HG03378 (cell line): ENCODE data around the gene SMARCC1.

Experiments
- ATAC-seq: cut with Tn5 transposase; IDR thresholded peaks from one replicate; pipeline ENCODE4 v1.9.1; 2021; ENCODE audit warnings: mild to moderate bottlenecking, moderate library complexity; ENCODE audit not compliant: unreplicated experiment

SMARCC1 gene

DNA sequence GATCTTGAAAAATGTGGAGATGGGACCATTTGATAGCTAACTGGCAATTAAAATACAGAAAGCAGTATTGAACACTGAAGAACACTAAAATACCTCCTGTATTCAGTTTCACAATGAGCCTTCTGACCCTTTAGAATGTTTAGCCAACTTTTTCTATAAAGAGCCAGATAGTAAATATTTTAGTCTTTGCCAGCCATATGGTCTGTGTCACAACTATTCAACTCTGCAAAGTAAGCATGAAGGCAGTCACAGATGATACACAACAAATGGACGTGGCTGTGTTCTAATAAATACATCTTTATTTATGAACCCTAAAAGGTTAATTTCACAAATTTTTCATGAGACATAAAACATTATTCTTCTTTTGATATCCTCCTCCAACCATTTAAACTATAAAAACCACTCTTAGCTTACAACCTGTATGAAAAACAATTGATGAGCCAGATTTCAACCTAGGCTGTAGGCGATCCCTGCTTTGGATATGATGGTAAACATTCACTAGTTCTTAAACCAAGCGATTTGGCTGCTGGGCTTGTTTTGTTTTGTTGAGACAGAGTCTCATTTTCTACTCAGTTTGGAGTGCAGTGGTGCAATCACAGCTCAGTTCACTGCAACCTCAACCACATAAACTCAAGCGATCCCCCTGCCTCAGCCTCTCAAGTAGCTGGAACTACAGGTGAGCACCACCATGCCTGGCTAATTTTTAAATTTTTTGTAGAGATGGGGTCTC is 189.5 kb downstream of the SMARCC1 start:
- ATAC-seq, result no peak

DNA sequence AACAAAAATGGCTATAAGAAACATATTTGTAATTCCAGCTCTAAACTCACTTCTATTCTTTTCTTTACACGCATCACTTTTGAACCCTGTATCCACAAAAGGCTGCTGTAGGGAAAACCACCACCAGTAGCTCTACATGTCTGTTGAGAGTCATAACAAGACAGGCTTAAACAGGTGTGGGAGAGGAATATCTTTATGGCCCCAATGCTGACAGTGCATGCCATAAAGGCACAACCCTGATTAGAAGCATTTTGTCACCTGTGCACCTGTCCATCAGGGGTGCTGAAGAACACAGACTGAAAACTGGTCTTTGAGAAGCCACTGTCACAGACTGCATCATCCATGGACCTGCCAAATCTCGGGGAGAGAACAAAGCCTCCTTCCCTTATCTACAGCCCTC is 191.5 kb downstream of the SMARCC1 start:
- ATAC-seq, result no peak

DNA sequence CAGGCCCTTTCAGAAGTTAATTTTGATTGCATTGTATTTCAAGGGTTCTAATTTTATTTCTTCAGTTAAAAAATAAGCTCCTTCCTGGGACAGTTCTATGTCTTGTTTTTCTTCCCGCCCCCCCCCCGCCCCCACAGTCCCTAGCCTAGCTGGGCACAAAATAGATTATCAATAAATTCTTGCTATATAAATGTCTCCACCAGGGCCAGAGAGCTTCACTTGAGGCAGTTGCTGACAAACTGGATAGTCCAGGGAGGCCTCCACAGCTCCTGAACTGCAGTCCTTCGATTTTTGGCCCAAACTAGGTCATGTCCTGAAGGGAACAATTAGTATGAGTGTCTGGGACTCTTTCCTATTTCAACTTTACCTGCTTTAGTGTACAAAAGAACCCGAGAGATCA is 193.1 kb downstream of the SMARCC1 start:
- ATAC-seq, result no peak

DNA sequence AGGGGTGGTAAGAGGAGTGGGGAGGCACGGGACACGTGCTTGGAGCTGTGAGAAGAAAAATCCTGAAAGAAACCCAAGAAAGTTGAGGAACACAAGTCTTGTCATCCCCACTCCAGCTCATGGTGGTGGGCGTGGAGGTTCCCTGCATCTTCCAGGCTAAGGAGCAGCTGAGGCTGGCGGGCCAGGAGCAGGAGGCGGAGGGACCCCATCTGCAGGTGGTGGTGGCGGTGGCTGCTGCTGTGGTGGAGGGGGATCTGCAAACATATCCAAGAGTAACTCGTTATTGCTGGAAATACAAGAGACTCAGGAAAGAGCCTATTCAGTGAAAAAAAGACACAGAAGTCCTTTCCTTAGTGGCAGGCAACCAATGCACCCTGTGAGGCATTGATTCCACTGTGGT is 193.6 kb downstream of the SMARCC1 start:
- ATAC-seq, result no peak

DNA sequence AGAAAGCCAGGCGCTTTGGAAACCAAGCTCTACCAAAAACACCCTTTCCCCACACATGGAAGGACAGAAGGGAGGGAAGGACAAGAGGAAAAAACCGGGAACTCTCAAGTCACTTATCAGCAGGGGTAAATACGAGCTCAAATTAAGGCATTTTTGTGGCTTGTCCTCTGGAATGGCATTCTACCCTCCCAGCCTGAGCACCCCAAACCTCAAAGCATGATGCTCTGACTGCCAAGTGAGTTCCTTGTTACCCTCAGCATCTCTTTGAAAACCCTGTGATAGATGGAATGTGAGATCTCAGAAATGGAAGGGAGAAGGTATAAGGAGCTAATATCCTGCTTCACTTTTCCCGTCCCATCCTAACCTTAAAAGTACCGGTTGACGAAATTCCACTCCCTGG is 194.9 kb downstream of the SMARCC1 start:
- no peak for ATAC-seq

DNA sequence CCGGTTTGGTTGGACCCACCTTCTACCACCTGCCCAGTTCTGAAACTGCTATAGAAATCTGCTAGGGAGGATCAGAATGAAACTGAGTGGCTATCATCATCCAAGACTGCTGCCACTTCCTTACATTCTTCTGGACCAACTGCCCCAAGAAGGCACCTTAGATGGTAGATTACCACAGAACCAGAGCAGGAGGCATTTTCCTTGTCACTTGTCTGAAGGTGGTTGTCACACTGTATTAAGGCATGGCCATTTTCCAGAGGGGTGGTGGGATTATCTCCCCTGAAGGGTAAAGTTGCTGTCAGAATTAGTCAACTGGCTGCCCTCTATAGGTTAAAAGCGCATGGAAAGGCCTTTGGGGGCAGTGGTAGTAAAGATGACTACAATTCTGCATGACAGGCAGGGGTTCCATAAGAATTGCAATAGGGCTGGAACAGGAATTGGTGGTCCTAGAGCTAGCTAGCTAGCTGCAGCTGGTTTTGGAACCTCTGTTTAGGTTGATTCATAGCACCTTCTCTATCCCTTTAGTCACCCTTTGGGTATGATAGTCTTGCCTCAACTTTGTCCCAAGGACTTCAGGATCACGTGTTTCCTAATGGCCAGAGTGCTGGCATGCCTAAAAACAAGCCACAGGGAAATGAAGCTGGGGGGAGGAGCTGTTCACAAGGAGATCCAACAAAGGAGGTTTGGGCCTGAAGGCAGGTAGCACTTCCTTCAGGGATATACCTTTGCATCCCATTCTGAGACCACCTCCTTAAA is 198.2 kb downstream of the SMARCC1 start:
- ATAC-seq, result no peak

DNA sequence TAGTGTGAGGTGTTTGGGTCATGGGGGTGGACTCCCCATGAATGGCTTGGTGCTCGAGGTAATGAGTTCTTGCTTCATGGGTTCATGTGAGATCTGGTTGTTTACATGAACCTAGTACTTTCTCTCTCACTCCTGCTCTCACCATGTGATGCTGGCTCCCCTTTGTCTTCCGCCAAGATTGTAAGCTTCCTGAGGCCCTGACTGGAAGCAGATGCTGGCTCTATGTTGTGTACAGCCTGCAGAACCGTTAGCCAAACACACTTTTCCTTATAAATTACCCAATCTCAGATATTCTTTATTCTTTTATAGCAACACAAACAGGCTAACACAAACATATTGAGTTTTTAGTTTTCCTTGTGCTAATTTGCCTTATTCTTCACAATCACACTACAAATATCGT is 199.9 kb downstream of the SMARCC1 start:
- no peak for ATAC-seq

DNA sequence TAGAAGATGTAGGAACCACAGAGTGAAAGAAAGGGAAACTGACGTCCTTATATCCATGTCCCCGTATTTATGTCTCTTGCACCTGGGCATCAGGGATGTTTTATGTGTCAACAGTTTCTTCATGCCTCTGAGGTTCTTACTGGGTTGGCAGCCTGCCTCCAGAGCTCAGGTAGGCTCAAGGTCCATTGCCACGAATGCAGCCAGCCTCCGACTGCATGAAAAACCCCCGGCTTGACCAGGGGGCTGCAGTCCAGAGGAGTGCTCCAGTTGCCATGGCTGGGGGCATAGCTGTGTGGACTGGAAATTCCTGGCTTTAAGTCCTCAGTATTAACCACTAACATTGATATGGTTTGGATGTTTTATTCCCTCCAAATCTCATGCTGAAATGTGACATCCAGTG is 200.3 kb downstream of the SMARCC1 start:
- no peak for ATAC-seq

DNA sequence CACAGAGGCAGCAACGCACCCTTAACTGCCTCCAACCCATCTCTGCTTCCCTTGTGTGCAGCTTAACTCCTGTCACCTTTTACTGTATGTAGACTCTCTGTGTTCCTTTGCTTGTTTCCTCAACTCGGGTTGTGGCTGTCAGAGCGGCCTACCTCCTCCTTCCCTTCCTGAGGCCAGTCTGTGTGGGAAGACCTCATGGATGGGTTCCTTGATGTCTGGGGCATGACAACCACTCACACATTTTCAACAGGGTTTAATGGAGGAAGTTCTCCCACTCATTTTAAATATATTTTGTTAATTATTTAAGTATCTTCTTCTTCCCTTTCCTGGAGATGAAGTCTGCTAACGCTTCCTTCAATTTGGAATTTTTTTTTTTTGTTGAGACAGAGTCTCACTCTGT is 201.2 kb downstream of the SMARCC1 start:
- no peak for ATAC-seq

DNA sequence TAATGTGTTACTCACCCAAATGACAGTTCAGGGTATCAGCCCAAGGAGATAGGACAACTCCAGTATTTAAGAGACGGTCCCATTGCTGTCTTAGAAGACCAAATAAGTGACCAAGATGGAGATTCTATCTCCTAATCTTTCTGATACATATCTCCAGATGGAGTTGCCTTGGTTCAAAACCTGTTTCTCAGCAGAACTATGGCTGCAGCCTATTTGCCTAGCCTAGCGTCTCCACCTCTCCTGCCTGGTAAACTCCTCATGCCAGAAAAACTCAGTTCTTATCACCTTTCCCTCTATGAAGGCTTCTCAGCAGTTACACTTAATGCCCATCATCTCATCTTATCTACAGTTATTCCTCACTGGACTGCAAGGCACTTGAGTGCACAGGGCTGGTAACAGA is 201.8 kb downstream of the SMARCC1 start:
- no peak for ATAC-seq

DNA sequence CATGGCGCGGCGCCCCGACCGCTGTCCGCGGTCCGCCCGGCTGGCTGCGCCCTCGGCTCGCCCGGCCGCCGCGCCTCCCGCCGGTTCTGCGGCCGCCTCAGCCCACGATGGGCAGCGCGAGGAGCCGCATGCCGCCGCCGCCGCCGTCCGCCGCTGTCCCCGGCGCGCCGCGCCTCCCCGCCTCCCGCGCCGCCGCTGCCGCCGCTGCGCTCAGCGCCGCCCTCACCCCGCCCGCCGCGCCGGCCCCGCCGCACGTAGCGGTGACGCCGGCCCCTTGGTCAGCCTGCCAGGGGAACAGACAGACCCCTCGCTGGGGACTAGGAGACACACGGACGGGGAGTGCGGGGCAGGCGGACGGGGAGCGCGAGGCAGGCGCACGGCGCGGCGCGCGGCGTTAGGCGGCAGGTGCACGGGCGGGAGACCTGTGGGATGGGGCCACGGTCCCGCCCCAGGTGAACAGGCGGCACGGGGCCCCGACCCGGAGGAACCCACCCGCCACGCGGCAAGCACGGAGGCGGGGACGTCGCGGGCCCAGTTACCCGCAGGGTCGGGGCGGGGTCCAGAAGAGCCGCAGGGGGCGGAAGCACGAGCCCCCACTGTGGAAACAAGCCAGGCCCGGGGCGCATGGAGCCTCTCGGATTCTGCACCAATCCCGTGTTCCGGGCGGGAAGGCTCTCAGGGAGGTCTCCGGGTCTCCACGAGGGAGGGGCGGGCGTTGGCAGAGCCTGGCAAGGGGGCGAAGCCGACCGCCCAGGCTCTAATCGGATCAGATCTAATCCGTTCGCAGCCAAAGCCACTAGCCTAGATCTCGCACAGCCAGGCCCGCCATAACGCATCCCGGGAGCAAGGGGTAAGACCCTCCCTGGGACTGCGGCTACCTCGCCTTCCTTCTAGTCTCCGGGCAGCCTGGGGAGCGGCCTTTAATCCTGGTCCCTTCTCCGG is 202.7 kb downstream of the SMARCC1 start, which contains the start of gene CSPG5:
Gene CSPG5, minus strand, starts transcription at position 175 of the 942 bp plus-strand sequence. Its CDS starts 172 bp downstream, at position 3.
- no peak for ATAC-seq

DNA sequence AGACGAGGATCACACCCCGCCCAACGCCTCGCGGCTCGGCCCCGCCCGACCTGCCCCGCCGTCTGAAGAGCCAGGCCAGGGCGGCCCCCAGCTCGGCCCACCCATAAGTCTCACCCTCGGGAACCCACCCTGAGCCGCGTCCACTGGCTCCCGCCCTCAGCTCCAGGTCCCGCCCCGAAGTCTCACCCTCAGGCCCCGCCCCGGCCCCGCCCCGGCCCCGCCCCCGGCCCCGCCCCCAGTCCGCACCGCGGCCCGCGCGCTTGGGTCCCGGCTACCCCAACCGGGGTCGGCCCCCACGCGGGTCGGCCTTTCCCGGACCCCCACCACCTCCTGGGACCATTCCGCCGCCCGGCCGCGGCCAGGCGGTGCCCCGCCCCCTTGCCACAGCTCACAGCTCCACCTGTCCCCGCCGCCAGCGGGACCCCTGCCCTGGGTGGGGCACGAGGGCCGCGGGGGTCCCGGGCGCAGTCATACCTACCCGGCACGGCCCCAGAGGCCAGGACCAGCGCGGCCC is 203.5 kb downstream of the SMARCC1 start:
- no peak for ATAC-seq

DNA sequence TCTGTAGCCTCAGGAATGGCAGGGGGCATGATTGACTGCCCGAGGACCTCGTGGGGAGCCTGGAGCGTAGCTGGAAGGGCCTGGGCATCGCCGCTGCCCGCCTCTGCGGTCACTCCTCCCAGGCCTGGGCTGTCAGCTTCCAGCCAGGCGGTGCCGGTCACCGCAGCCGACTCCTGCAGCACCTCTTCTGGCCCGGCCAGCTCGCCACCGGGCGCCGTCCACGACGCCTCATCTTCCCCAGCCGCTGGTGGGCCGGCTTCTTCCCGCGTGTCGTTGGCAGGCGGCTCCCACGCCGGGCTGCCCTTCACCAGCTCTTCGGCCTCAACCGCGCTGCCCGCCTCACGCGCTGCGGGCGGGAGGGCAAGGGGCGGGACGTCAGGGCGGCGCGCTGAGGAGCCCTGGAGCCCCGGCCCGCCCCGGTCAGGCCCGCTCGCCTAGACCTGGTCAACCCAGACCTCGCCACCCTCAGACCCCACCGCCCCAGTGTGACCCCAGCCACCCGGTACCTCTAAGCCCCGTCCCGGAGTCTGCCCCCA is 204.0 kb downstream of the SMARCC1 start:
- no peak for ATAC-seq

DNA sequence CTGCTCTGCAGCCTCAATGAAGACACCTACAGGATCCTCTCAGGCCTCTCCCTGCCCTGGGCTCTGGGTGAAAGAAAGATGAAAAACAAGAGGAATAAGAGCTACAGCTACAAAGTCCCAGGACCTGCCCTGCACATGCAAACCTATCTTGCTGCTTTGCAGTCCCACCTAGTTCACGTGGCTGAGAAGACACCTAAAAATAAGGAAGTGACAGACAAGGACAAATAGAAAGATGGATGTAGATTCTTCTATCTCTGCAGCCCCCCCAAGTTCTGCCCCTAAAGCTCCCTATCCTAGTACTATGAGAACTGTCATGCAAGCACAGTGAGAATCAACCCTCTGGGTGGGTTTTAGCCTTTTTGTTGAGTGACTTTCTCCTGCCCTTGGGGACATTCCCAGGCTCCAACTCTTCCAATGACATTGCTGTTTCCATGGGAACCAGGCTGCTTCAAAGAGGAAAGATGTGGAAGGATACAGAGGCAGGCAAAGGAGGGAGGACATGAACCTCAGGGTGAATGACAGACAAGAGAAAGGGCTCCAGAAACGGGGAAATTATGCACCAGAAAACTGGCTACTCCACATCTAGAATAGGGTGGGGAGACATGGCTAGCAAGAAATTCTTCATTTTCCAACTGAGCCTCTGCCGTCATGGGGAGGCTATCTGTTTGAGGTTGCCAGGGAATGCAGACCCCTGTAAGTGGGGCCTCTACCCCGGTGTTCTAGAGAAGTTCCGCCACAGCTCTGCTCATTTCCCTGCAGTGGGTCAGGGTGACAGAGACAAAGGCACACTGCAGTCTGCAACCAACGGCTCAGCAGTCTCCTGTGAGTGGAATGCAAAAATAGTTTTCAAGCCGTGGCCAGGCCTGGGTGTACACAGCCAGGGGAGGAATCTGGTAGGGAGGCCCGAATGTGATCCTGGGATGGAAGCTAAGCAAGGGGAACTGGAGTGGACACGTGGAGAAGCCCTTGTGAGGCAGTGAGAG is 208.2 kb downstream of the SMARCC1 start:
- ATAC-seq, result no peak

DNA sequence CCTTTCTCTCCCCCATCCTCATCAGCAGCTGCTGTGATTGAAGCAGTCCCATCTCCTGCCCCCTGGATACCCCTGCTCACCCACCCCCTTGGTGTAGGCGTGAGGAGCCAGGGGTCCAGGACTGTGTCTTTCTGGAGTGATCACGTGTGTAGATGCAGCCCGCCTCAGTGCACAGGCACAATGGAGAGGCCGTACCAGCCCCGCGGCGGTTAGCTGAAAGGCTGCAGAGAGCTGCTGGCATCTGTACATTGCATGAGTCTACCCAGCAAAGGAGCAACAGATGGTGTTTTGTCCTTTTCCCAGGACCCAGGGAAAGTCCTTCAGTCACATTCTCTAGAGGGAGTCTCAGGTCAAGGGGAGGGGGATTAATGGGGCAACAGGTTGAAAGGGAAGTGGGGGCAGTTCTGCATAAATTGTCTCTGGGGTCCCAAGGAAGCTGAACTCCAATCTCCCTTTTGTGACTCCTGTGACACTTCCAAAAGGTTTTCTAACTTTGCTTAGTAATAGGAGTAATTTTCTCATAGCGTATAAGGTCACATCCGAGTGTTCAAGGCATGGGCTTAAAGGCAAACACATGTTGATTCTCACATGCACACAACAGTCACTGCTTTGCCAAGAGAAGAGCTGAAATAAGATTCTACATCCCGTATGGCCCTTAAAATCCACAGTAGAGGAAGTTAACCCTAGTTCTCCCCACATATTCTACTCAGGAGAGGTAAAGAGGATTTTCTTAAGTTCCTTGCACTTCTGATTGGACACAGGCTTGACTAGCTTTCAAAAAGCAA is 210.1 kb downstream of the SMARCC1 start:
- no peak for ATAC-seq

DNA sequence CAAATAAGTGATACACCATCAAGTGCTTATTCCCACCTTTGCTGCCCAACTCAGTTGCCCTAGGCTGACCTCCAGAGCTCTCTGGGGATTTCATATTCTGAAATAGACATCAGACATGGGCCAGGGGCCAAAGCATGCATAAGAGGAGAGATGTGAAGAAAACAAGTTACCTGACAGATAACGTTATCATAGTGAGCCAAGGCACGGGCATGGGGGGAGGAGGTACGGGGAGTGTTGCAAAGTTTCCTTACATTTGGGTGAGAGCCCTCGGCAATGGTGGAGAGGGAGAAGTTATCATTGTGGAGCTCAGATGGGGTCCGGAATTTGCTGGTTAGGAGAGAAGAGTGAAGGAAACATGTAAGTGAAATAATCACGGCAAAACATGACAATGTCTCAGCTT is 212.8 kb downstream of the SMARCC1 start:
- ATAC-seq, result no peak

DNA sequence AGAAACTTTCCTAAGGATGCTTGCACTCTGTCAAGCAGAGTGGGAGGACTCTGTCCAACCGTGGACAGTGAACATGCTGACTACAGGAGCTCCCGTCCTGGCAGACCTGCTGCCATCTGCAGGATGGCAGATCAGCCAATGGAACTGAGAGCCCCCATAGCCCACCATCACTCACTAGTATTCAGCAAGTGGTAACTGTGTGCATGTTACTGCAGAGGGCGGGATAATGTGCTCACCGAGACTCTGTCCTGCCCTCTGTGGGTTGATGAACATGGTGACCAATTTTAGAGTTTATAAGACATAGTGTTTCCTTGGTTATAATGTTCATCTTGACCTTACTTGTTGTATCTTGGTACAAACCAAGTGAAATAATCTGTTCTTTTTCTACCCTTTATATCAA is 214.5 kb downstream of the SMARCC1 start:
- ATAC-seq, result no peak

DNA sequence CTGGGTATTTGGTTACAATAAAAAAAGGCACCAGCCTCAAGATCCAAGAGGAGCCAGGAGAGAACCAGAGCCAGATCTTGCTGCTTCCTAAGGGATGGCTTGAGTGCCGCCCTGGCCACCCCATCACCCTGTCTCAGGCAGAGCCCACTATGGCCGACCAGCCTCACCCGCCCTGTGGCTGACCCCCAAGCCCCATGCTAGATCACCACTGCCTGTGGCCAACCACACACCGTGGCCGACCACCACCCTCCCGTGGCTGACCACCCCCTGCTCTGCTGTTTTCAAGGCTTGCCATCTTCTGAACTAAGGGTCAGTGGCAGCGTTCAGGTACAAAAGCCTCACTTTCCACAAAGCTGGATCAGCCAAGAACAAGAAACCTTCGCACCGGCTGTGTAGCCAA is 215.0 kb downstream of the SMARCC1 start:
- no peak for ATAC-seq
